ENCODE data around the gene ABR.

Gene ABR

GRCh38 chr17:1109606-1110540 is 69.9 kb downstream of the ABR start:
- FAIRE-seq: no peak
- DNase-seq (ENCODE audit: insufficient read length, low spot score): no peak
- TF ChIP-seq, protein P1, sequence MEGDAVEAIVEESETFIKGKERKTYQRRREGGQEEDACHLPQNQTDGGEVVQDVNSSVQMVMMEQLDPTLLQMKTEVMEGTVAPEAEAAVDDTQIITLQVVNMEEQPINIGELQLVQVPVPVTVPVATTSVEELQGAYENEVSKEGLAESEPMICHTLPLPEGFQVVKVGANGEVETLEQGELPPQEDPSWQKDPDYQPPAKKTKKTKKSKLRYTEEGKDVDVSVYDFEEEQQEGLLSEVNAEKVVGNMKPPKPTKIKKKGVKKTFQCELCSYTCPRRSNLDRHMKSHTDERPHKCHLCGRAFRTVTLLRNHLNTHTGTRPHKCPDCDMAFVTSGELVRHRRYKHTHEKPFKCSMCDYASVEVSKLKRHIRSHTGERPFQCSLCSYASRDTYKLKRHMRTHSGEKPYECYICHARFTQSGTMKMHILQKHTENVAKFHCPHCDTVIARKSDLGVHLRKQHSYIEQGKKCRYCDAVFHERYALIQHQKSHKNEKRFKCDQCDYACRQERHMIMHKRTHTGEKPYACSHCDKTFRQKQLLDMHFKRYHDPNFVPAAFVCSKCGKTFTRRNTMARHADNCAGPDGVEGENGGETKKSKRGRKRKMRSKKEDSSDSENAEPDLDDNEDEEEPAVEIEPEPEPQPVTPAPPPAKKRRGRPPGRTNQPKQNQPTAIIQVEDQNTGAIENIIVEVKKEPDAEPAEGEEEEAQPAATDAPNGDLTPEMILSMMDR (IDR thresholded peaks at IDR 0.05; ENCODE audit: insufficient read depth, missing control alignments): no peak

DNA sequence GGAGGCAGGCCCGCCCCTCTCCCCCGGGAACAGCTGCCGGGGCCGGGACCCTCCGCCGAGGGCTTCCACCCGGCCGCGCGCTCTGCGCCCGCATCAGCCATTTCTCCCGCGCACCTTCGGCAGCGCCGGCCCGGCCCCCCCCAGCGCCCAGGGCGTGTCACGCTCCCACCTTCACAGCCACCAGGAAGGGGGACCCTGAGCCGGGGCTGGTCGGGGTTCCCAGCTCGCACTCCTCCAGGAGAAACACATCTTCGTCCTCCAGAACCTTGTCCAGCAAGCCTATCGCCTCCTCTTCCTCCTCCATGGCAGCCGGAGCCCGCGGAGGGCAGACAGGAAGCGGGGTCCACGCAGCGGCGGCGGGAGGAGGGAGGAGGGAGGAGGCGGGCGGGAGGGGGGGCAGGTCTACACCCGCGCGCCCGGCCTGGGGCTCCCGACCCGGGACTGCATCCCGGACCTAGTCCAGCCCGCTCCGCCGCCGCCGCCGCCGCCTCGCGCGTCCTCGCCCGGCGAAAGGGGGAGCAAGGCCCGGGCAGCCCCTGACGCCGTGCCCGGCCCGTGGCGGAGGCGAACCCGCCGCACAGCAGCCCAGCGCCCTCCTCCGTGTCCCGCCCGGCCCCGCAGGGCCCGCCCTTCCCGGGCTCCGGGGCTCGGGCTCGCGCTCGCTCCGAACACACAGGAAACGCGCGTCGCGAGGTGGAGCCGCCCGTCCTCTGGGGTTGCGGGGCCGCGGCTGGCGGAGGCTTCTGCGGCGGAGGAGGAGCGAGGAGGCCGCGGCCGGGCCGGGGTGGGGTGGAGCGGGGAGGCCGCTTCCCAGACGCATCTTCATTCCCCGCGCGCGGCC is 70.8 kb downstream of the ABR start:
- TF ChIP-seq, protein P1 (IDR thresholded peaks at IDR 0.05; ENCODE audit: insufficient read depth, missing control alignments): no peak
- no peak for DNase-seq (ENCODE audit: insufficient read length, low spot score)
- FAIRE-seq: no peak

DNA sequence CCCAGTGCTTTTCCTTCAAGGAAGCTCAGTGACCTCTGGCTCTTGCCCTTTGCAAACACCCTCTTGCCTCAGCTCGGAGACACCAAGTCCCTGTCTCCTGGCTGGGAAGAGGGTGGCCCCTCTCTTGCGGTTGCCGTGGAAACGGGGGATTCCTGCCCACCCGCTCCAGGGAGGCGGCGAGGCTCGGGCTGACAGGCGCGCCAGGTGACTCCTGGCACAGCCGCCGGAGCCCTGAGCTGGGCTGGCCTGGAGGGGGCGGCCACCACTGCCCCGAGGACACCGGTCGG is 71.4 kb downstream of the ABR start:
- DNase-seq (ENCODE audit: insufficient read length, low spot score): no peak
- TF ChIP-seq, protein P1 (IDR thresholded peaks at IDR 0.05; ENCODE audit: insufficient read depth, missing control alignments): no peak
- no peak for FAIRE-seq

DNA sequence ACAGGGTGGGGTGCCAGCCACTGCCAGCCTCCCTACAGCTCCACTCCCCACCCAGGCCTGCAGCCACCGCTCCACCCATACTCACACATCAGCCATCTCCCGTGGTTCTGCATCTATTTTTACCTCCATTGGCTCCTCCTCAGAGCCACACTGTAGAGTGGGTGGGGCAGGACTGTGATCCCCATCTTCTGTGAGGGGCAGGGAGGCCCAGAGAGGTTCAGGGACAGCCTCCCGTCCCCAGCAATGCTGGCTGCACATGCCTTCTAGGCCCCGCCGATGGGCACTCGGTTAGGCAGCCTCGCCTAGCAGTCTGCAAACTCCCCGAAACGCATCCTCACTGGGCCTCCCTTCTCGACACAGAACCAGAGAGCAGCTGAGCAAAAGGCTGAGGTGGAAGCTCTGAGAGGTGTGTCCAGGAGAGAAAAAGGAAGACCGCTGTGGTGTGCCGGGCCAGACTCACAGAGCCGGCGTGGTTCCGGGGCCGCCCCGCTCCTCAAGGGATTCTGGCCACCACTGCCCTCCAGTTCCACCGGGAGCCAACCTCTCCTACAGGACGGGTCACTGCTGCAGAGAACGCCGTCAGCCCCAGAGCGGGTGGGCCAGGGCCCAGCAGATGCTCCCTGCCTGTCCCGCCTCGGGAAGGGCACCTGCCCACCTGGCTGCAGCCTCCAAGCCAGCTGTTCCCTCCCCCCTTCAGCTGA is 71.9 kb downstream of the ABR start:
- FAIRE-seq: no peak
- TF ChIP-seq, protein P1 (IDR thresholded peaks at IDR 0.05; ENCODE audit: insufficient read depth, missing control alignments): no peak
- DNase-seq (ENCODE audit: insufficient read length, low spot score): no peak

DNA sequence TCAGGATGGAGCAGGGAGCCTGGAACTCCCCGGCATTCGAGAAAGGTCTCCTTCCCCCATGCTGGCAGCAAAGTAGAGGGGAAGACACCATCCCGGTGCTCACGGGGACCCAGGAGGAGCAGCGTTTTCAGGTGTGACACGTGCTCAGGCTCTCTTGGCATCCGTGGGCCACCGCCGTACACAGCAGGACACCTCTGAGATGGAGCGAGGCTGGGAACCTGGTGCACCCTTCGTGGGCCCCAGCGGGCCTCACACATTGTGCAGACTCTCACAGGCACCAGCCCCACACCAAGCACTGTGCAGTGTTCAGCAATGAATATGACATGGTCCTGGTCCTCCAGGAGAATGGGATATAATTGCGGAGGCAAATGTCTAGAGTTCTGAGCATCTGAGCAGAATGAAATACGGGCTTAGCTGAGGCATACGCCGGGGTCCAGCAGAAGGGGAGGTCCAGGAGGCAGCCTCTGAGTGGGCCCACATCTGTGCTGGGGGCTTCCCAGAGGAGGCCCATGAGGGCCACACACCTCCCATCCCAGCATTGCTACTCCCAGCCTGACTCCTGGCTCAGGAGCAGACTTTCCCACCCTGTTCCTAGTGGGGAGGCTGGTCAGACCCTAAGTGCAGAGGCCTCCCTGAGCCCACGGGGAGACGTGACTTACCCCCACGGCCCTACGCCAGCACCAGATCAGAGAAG is 72.6 kb downstream of the ABR start:
- DNase-seq (ENCODE audit: insufficient read length, low spot score): no peak
- TF ChIP-seq, protein P1 (IDR thresholded peaks at IDR 0.05; ENCODE audit: insufficient read depth, missing control alignments): no peak
- no peak for FAIRE-seq

DNA sequence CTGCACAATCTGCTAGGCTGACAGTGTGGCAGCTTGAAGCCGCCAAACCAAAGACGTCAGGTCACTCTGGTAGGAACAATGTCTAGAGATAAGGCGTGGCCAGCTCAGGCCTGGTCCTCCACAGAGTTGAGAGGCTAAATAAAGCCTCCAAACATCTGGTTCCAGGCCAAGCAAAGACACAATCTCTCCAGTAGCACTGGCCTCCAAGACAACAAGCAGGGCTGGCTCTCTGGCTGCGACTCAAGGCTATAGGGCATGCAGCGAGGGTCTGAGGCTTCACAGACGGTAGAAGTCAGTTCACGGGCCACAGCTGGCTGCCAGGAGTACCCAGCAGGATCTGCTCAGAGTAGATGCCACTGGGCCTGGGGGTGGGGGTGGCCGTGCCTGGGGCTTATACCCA is 75.6 kb downstream of the ABR start:
- no peak for FAIRE-seq
- TF ChIP-seq, protein P1 (IDR thresholded peaks at IDR 0.05; ENCODE audit: insufficient read depth, missing control alignments): no peak
- no peak for DNase-seq (ENCODE audit: insufficient read length, low spot score)
